Esophagus squamous epithelium (tissue), 4 donors: ENCODE results near the gene TRIM9.

Experiments used
- CTCF ChIP-seq, 6 experiments: fragments of 450-650 bp in 4 of 6; fragments of 200-600 bp in 2 of 6; sonication (generic) in 2 of 6; IDR thresholded peaks; one replicate each; pipeline ENCODE4 v1.5.1; 2016 to 2019; ENCODE audit warnings: antibody characterized with exemption in 6 of 6, mild to moderate bottlenecking in 4 of 6, moderate library complexity in 4 of 6
- POLR2A ChIP-seq, 4 donors: fragments of 450-650 bp; IDR thresholded peaks; one replicate each; pipeline ENCODE4 v1.6.1; 2017; ENCODE audit warnings: antibody characterized with exemption in 4 of 4, mild to moderate bottlenecking in 4 of 4, moderate library complexity in 3 of 4

GRCh38 chr14:51035611-51036192, 59.2 kb downstream of the TRIM9 start:
- no peak for TF ChIP-seq POLR2A (IDR thresholded peaks at IDR 0.05)
- TF ChIP-seq CTCF (IDR thresholded peaks at IDR 0.05): no peak
